ENCODE results near the gene KIAA1191.
"Not testable (repeated sequence)": the region's sequence is repeated elsewhere in the genome, so short reads cannot be mapped to it uniquely, and the experiment has no call there.

The KIAA1191 gene

GRCh38 chr5:176317534-176318374 lies 43.8 kb downstream of the KIAA1191 start:
- no peak for DNase-seq (ENCODE audit: low spot score)

- not testable (repeated sequence) for DNase-seq (ENCODE audit: low spot score)
Observed at GRCh38 chr5:176305356-176305755, 56.2 kb downstream of the KIAA1191 start.
